AG09309 (cell line): Measurements from ENCODE around the gene FOSL1.

Experiments used
- DNase-seq: peaks from one replicate; pipeline ENCODE4 v3.0.0-alpha.2; 2010; ENCODE audit warnings: low read depth
- H3K4me3 ChIP-seq: 2 replicates; pipeline ENCODE4 v1.5.1; 2011; ENCODE audit warnings: mild to moderate bottlenecking, low read depth, low read length, moderate library complexity; ENCODE audit not compliant: control insufficient read depth
- CTCF ChIP-seq: IDR thresholded peaks from 2 replicates; pipeline ENCODE4 v1.5.1; 2011; ENCODE audit warnings: mild to moderate bottlenecking, low read depth, low read length, inconsistent platforms; ENCODE audit not compliant: insufficient read depth, control insufficient read depth; ENCODE audit errors: missing control alignments

The FOSL1 gene

GRCh38 chr11:65899356-65900124 is 648 bp downstream of the FOSL1 start:
- no peak for TF ChIP-seq CTCF
- H3K4me3 ChIP-seq = peak overlapping the region; percentile 100
- DNase-seq = no peak

GRCh38 chr11:65898656-65899355 is 1.4 kb downstream of the FOSL1 start:
- H3K4me3 ChIP-seq = peak overlapping the region; percentile 100
- no peak for TF ChIP-seq CTCF
- no peak for DNase-seq

- no peak for TF ChIP-seq CTCF
- H3K4me3 ChIP-seq = peak overlapping the region; percentile 100
- DNase-seq = no peak
These were observed 3.1 kb downstream of the FOSL1 start for GRCh38 chr11:65897020-65897471.

GRCh38 chr11:65896034-65896999 is 3.9 kb downstream of the FOSL1 start:
- peak overlapping the region; percentile 37 for H3K4me3 ChIP-seq
- DNase-seq = no peak
- no peak for TF ChIP-seq CTCF

- no peak for TF ChIP-seq CTCF
- no peak overlapping the region for H3K4me3 ChIP-seq
- no peak for DNase-seq
These were observed 4.7 kb downstream of the FOSL1 start for GRCh38 chr11:65895482-65895981.

GRCh38 chr11:65894034-65894591 is 6.1 kb downstream of the FOSL1 start:
- DNase-seq = no peak
- TF ChIP-seq CTCF = no peak
- no peak overlapping the region; the same call in 1 of the 2 replicates for H3K4me3 ChIP-seq
